K562 (cell line): Measurements from ENCODE around the gene TFF3.

Source experiments
- BACH1 ChIP-seq: fragments of 200-800 bp; sonication (Bioruptor generic); IDR thresholded peaks from 2 replicates; pipeline ENCODE4 v1.6.1; 2016; ENCODE audit warnings: missing genetic modification characterization, missing compliant biosample characterization
- CEBPB ChIP-seq: fragments of 450-650 bp; IDR thresholded peaks from 2 replicates; pipeline ENCODE4 v1.6.1; 2016; ENCODE audit warnings: missing genetic modification characterization, missing compliant biosample characterization
- FOXK1 ChIP-seq: sonication (generic); formaldehyde crosslinking; IDR thresholded peaks from 2 replicates; pipeline ENCODE4 v1.8.0; 2022; ENCODE audit warnings: missing genetic modification reagents, mild to moderate bottlenecking, borderline replicate concordance
- HDAC1 ChIP-seq, 2 experiments: fragments of 450-650 bp; IDR thresholded peaks; 2 replicates each; pipeline ENCODE4 v1.6.1; 2016 to 2017; ENCODE audit warnings: inconsistent platforms in 1 of 2, mild to moderate bottlenecking in 1 of 2, moderate library complexity in 1 of 2
- IFI16 ChIP-seq: fragments of 250-450 bp; sonication (Bioruptor Pico); IDR thresholded peaks from 2 replicates; pipeline ENCODE4 v2.1.2; 2022; ENCODE audit warnings: mild to moderate bottlenecking, inconsistent platforms
- ZBTB8A ChIP-seq: fragments of 450-650 bp; IDR thresholded peaks from 2 replicates; pipeline ENCODE4 v1.6.1; 2018; ENCODE audit warnings: mild to moderate bottlenecking, moderate library complexity; ENCODE audit not compliant: partially characterized antibody
- ZNF184 ChIP-seq: sonication (generic); formaldehyde crosslinking; IDR thresholded peaks from 2 replicates; pipeline ENCODE4 v1.5.0; 2020; ENCODE audit warnings: missing genetic modification reagents
- TF ChIP-seq, protein P1 (sequence below), 2 experiments: IDR thresholded peaks; 2 replicates each; pipeline ENCODE4 v1.6.1; 2012; ENCODE audit warnings: improper control_type of control experiment in 2 of 2, low read depth in 2 of 2, low read length in 2 of 2, borderline replicate concordance in 1 of 2

DNA sequence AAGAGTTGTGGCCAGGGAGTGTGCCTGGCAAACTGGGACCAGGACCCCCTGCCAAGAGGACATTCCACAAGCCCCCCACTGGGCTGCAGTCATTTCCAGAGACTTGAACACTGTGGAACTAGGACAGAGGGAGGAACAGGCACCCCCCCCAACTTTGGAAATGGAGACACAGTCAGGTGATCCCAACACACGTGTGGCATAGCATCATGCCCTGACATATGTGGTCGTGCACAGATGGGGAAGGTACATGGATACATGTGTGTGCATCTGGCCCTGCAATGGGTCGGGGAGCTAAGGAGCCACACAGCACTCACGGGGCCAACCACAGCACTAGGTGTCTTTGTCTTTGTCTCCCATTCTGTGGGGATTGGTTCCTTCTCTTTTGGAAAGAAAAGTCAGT is 6.6 kb upstream of the TFF3 start:
- TF ChIP-seq IFI16 (CRISPR knock-in tag): no peak
- TF ChIP-seq HDAC1 (IDR thresholded peaks at IDR 0.05): no peak
- TF ChIP-seq BACH1: no peak
- TF ChIP-seq, protein P1, sequence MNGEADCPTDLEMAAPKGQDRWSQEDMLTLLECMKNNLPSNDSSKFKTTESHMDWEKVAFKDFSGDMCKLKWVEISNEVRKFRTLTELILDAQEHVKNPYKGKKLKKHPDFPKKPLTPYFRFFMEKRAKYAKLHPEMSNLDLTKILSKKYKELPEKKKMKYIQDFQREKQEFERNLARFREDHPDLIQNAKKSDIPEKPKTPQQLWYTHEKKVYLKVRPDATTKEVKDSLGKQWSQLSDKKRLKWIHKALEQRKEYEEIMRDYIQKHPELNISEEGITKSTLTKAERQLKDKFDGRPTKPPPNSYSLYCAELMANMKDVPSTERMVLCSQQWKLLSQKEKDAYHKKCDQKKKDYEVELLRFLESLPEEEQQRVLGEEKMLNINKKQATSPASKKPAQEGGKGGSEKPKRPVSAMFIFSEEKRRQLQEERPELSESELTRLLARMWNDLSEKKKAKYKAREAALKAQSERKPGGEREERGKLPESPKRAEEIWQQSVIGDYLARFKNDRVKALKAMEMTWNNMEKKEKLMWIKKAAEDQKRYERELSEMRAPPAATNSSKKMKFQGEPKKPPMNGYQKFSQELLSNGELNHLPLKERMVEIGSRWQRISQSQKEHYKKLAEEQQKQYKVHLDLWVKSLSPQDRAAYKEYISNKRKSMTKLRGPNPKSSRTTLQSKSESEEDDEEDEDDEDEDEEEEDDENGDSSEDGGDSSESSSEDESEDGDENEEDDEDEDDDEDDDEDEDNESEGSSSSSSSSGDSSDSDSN (IDR thresholded peaks at IDR 0.05; ENCODE audit: borderline replicate concordance in 1 of 2, low read depth in 2 of 2, low read length in 2 of 2): no peak
- no peak for TF ChIP-seq CEBPB
- TF ChIP-seq FOXK1 (CRISPR knock-in tag): no peak
- TF ChIP-seq ZNF184 (CRISPR knock-in tag): no peak
- no peak for TF ChIP-seq ZBTB8A
